ENCODE results near the gene CXCL12. TPM values are rescaled to one million over a fixed set of nuclear protein-coding genes. Genes with fewer than 3 reads are reported as not detected.

The CXCL12 gene
- total and polyA plus RNA-seq, 4 donors, result 23.8 to 66.3 (median 41.8) TPM

DNA sequence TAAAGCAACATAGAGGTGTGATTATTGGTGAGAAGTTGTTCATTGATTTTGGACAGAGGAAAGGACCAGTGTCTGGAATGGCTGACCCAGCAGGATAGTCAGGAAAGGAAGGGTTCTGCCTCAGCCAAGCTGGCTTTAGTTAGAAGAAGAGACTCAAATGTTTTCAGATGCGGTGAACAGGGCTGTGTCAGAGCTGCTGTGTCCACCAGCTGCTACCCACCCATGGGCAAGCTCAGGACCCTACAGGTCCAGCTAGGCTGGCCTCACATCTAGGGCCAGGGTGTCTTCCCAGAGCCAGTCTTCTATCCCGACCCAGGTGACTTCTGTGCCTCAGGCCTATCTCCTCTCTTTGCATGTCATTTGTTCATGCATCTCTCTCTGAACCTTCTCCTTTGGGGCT is 37.3 kb upstream of the CXCL12 start (continued):
- TF ChIP-seq FOXA2 (IDR thresholded peaks at IDR 0.05), result no peak

DNA sequence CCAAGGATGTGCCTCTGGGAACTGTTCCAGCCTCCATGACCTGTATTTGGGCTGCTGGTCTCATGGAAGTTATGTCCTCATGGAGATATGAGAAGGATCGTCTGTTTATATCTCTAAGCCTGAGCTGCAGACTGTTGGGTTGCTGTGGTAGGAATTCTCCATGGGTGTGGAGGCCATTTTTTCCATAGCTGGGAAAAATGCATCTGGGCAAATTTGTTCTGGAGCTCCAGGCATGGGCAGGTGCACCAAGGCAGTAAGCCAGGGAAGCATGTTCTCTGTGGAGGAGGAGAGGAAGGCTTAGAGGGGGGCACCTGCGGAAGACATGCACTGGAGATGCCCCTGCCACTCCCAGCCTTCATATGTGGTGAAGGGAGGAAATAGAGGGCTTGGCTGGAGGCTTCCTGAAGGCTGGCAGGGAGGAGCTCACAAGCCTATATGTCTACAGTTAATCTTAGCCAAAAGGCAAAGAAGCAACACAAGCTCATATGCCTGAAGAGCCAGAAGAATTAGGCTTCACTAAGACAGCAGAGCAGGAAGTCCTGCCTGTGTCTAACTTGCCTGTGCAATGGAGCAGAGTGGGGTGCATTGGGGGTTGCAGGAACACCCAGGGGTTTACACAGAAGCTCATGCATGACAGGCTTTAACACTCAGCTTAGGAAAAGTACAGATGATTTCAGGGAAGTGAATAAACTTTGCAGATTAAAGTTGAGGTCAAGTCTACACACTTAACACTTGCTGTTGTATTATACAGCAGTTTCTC is 35.1 kb upstream of the CXCL12 start:
- Histone ChIP-seq H3K9ac (ENCODE audit: low read depth in 1 of 2, low read length in 2 of 2) (no peak overlapping the region), H3K36me3 (ENCODE audit: control insufficient read depth in 4 of 4, insufficient read depth in 3 of 4, low read depth in 1 of 4, low read length in 3 of 4) (no peaks in the 10 kb centered on the region), H3K9me3 (ENCODE audit: control insufficient read depth in 4 of 4, low read length in 3 of 4) (no peaks in the 10 kb centered on the region), H3K4me3 (ENCODE audit: low read depth in 1 of 3, low read length in 3 of 3) (no peak overlapping the region), H3K27ac (ENCODE audit: low read depth in 1 of 2, low read length in 2 of 2) (no peak overlapping the region), H3K4me1 (ENCODE audit: control insufficient read depth in 4 of 4, insufficient read depth in 4 of 4, low read length in 3 of 4) (no peaks in the 10 kb centered on the region), H3K27me3 (ENCODE audit: control insufficient read depth in 4 of 4, insufficient read depth in 4 of 4, low read length in 3 of 4) (no peaks in the 10 kb centered on the region)
- no peak for TF ChIP-seq GABPA (IDR thresholded peaks at IDR 0.05 in 1 of 2, conservative IDR thresholded peaks at IDR 0.05 in 1 of 2)
- TF ChIP-seq, protein P1, sequence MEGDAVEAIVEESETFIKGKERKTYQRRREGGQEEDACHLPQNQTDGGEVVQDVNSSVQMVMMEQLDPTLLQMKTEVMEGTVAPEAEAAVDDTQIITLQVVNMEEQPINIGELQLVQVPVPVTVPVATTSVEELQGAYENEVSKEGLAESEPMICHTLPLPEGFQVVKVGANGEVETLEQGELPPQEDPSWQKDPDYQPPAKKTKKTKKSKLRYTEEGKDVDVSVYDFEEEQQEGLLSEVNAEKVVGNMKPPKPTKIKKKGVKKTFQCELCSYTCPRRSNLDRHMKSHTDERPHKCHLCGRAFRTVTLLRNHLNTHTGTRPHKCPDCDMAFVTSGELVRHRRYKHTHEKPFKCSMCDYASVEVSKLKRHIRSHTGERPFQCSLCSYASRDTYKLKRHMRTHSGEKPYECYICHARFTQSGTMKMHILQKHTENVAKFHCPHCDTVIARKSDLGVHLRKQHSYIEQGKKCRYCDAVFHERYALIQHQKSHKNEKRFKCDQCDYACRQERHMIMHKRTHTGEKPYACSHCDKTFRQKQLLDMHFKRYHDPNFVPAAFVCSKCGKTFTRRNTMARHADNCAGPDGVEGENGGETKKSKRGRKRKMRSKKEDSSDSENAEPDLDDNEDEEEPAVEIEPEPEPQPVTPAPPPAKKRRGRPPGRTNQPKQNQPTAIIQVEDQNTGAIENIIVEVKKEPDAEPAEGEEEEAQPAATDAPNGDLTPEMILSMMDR (IDR thresholded peaks at IDR 0.05; ENCODE audit: low read depth, low read length, missing input control), result no peak
- TF ChIP-seq EGR1 (IDR thresholded peaks at IDR 0.05; ENCODE audit: low read depth in 2 of 2), result no peak
- no peak for TF ChIP-seq NR2F2 (IDR thresholded peaks at IDR 0.05)
- TF ChIP-seq FOXA1 (IDR thresholded peaks at IDR 0.05), result no peak
- no peak for TF ChIP-seq RAD21 (IDR thresholded peaks at IDR 0.05)
- TF ChIP-seq, protein P2, sequence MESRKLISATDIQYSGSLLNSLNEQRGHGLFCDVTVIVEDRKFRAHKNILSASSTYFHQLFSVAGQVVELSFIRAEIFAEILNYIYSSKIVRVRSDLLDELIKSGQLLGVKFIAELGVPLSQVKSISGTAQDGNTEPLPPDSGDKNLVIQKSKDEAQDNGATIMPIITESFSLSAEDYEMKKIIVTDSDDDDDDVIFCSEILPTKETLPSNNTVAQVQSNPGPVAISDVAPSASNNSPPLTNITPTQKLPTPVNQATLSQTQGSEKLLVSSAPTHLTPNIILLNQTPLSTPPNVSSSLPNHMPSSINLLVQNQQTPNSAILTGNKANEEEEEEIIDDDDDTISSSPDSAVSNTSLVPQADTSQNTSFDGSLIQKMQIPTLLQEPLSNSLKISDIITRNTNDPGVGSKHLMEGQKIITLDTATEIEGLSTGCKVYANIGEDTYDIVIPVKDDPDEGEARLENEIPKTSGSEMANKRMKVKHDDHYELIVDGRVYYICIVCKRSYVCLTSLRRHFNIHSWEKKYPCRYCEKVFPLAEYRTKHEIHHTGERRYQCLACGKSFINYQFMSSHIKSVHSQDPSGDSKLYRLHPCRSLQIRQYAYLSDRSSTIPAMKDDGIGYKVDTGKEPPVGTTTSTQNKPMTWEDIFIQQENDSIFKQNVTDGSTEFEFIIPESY (IDR thresholded peaks at IDR 0.05), result no peak
- TF ChIP-seq, protein P3, sequence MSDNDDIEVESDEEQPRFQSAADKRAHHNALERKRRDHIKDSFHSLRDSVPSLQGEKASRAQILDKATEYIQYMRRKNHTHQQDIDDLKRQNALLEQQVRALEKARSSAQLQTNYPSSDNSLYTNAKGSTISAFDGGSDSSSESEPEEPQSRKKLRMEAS (IDR thresholded peaks at IDR 0.05), result no peak
- TF ChIP-seq HNF4A (conservative IDR thresholded peaks at IDR 0.05), result no peak
- TF ChIP-seq, protein P4, sequence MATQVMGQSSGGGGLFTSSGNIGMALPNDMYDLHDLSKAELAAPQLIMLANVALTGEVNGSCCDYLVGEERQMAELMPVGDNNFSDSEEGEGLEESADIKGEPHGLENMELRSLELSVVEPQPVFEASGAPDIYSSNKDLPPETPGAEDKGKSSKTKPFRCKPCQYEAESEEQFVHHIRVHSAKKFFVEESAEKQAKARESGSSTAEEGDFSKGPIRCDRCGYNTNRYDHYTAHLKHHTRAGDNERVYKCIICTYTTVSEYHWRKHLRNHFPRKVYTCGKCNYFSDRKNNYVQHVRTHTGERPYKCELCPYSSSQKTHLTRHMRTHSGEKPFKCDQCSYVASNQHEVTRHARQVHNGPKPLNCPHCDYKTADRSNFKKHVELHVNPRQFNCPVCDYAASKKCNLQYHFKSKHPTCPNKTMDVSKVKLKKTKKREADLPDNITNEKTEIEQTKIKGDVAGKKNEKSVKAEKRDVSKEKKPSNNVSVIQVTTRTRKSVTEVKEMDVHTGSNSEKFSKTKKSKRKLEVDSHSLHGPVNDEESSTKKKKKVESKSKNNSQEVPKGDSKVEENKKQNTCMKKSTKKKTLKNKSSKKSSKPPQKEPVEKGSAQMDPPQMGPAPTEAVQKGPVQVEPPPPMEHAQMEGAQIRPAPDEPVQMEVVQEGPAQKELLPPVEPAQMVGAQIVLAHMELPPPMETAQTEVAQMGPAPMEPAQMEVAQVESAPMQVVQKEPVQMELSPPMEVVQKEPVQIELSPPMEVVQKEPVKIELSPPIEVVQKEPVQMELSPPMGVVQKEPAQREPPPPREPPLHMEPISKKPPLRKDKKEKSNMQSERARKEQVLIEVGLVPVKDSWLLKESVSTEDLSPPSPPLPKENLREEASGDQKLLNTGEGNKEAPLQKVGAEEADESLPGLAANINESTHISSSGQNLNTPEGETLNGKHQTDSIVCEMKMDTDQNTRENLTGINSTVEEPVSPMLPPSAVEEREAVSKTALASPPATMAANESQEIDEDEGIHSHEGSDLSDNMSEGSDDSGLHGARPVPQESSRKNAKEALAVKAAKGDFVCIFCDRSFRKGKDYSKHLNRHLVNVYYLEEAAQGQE (IDR thresholded peaks at IDR 0.05), result no peak
- no peak for TF ChIP-seq FOXA2 (IDR thresholded peaks at IDR 0.05)
- TF ChIP-seq TAF1 (conservative IDR thresholded peaks at IDR 0.05), result no peak
- 79% methylated on average over 2 of the region's 2 CpGs for WGBS
- no peak for DNase-seq (ENCODE audit: low spot score)

DNA sequence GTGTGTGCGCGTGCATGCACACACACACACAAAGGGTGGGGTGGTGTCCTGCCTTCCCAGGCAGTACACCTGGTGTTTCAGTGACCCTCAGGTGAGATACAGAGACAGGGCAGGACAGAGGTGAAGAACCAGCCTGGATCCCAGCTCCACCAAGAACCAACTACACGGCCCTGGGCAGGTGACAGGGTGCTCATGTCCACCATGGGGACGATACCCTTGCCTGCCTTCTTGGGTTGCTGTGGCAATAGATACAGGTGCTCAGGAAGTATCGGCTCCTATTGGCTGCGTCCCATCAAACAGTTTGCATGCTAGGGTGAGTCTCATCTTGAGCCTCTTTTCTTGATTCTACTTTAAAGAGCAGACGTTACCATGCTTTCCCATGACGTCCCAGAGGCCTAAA is 33.7 kb upstream of the CXCL12 start:
- peak; percentile 22 for DNase-seq (ENCODE audit: low spot score)
- Histone ChIP-seq H3K9ac (ENCODE audit: low read depth in 1 of 2, low read length in 2 of 2) (no peak overlapping the region), H3K4me1 (ENCODE audit: control insufficient read depth in 4 of 4, insufficient read depth in 4 of 4, low read length in 3 of 4) (no peaks in the 10 kb centered on the region), H3K9me3 (ENCODE audit: control insufficient read depth in 4 of 4, low read length in 3 of 4) (no peaks in the 10 kb centered on the region), H3K27ac (ENCODE audit: low read depth in 1 of 2, low read length in 2 of 2) (no peak overlapping the region), H3K36me3 (ENCODE audit: control insufficient read depth in 4 of 4, insufficient read depth in 3 of 4, low read depth in 1 of 4, low read length in 3 of 4) (no peaks in the 10 kb centered on the region), H3K4me3 (ENCODE audit: low read depth in 1 of 3, low read length in 3 of 3) (no peak overlapping the region), H3K27me3 (ENCODE audit: control insufficient read depth in 4 of 4, insufficient read depth in 4 of 4, low read length in 3 of 4) (no peaks in the 10 kb centered on the region)
- WGBS, result 90% methylated on average over 8 of the region's 8 CpGs
- TF ChIP-seq EGR1 (IDR thresholded peaks at IDR 0.05; ENCODE audit: low read depth in 2 of 2) (no peak), RXRA (IDR thresholded peaks at IDR 0.05) (no peak), YY1 (IDR thresholded peaks at IDR 0.05) (no peak)
- TF ChIP-seq, protein P4 (IDR thresholded peaks at IDR 0.05), result no peak
- TF ChIP-seq, protein P1 (IDR thresholded peaks at IDR 0.05; ENCODE audit: low read depth, low read length, missing input control), result no peak
